ENCODE results near the gene KRTAP10-2.

Gene KRTAP10-2

GRCh38 chr21:44528634-44528995 lies 22.7 kb downstream of the KRTAP10-2 start:
- no peak for TF ChIP-seq CTCF (conservative IDR thresholded peaks at IDR 0.05; ENCODE audit: low read depth)
- ChIA-PET CTCF (no interaction called here), POLR2A (ENCODE audit: low non-redundant PET) (no interaction called here)
- H3K27ac ChIP-seq: no peak overlapping the region
- DNase-seq (ENCODE audit: low spot score): no peak

GRCh38 chr21:44527983-44528633 lies 23.2 kb downstream of the KRTAP10-2 start:
- no peak for TF ChIP-seq CTCF (conservative IDR thresholded peaks at IDR 0.05; ENCODE audit: low read depth)
- H3K27ac ChIP-seq: no peak overlapping the region
- no peak for DNase-seq (ENCODE audit: low spot score)
- ChIA-PET POLR2A (ENCODE audit: low non-redundant PET) (no interaction called here), CTCF (no interaction called here)

- TF ChIP-seq CTCF (conservative IDR thresholded peaks at IDR 0.05; ENCODE audit: low read depth): no peak
- ChIA-PET CTCF (no interaction called here), POLR2A (ENCODE audit: low non-redundant PET) (no interaction called here)
- DNase-seq (ENCODE audit: low spot score): no peak
- no peak overlapping the region for H3K27ac ChIP-seq
Measured at GRCh38 chr21:44527156-44527982, 23.9 kb downstream of the KRTAP10-2 start.

GRCh38 chr21:44526096-44526997 lies 25.0 kb downstream of the KRTAP10-2 start:
- ChIA-PET CTCF (no interaction called here), POLR2A (ENCODE audit: low non-redundant PET) (no interaction called here)
- TF ChIP-seq CTCF (conservative IDR thresholded peaks at IDR 0.05; ENCODE audit: low read depth): no peak

GRCh38 chr21:44525391-44526095 lies 25.8 kb downstream of the KRTAP10-2 start:
- DNase-seq (ENCODE audit: low spot score): no peak
- no peak for TF ChIP-seq CTCF (conservative IDR thresholded peaks at IDR 0.05; ENCODE audit: low read depth)
- POLR2A ChIA-PET (ENCODE audit: low non-redundant PET): no interaction called here
- H3K27ac ChIP-seq: no peak overlapping the region
- CTCF ChIA-PET: no interaction called here

More at GRCh38 chr21:44526096-44526997, 25.0 kb downstream of the KRTAP10-2 start:
- no peak overlapping the region for H3K27ac ChIP-seq
- no peak for DNase-seq (ENCODE audit: low spot score)
